GM03348 (cell line): ENCODE measurements around the gene CEP192.
"Not testable (repeated sequence)": the region's sequence is repeated elsewhere in the genome, so short reads cannot be mapped to it uniquely, and the experiment has no call there.

Experiments used
- DNase-seq: peaks from one replicate; pipeline ENCODE4 v3.0.0; 2012; ENCODE audit warnings: low spot score

CEP192 gene

GRCh38 chr18:12990967-12991820, at the start of gene CEP192:
Gene CEP192, plus strand, starts transcription at chr18:12991362. Its CDS starts 8,063 bp downstream, at chr18:12999425.
- DNase-seq = peak; percentile 100

- DNase-seq = no peak
Measured at GRCh38 chr18:12943215-12943614, 47.9 kb upstream of the CEP192 start.

- peak; percentile 35 for DNase-seq
Measured at GRCh38 chr18:12944709-12945108, 46.5 kb upstream of the CEP192 start.

GRCh38 chr18:12946549-12947284, 44.4 kb upstream of the CEP192 start:
- DNase-seq = peak; percentile 79

- peak; percentile 99 for DNase-seq
Measured at GRCh38 chr18:12947285-12948049, 43.7 kb upstream of the CEP192 start, which contains the start of gene SEH1L. Gene SEH1L, plus strand, starts transcription at chr18:12948011. Its CDS starts 111 bp downstream, at chr18:12948122.

- peak; percentile 94 for DNase-seq
Measured at GRCh38 chr18:12948050-12948804, 42.9 kb upstream of the CEP192 start.

- DNase-seq = no peak
Measured at GRCh38 chr18:12958478-12958877, 32.7 kb upstream of the CEP192 start.

- no peak for DNase-seq
Measured at GRCh38 chr18:12960395-12960794, 30.8 kb upstream of the CEP192 start.

GRCh38 chr18:12960853-12961397, 30.2 kb upstream of the CEP192 start:
- no peak for DNase-seq

GRCh38 chr18:12963069-12963468, 28.1 kb upstream of the CEP192 start:
- DNase-seq = no peak

GRCh38 chr18:12968115-12968514, 23.0 kb upstream of the CEP192 start:
- no peak for DNase-seq

- DNase-seq = no peak
Measured at GRCh38 chr18:12968619-12969018, 22.5 kb upstream of the CEP192 start.

- DNase-seq = no peak
Measured at GRCh38 chr18:12973562-12974213, 17.5 kb upstream of the CEP192 start.

- no peak for DNase-seq
Measured at GRCh38 chr18:12975488-12975887, 15.7 kb upstream of the CEP192 start.

- no peak for DNase-seq
Measured at GRCh38 chr18:12976305-12976704, 14.9 kb upstream of the CEP192 start.

- DNase-seq = not testable (repeated sequence)
Measured at GRCh38 chr18:12980065-12980464, 11.1 kb upstream of the CEP192 start.

GRCh38 chr18:12989397-12990122, 1.6 kb upstream of the CEP192 start:
- DNase-seq = no peak

GRCh38 chr18:12990123-12990475, 1.1 kb upstream of the CEP192 start:
- DNase-seq = no peak

GRCh38 chr18:12990641-12990966, 558 bp upstream of the CEP192 start:
- peak; percentile 13 for DNase-seq

- no peak for DNase-seq
Measured at GRCh38 chr18:12991821-12992179, 638 bp downstream of the CEP192 start.
